Neural progenitor cell (in vitro differentiated cells): ENCODE measurements around the gene TPGS2. TPM values are rescaled to one million over a fixed set of nuclear protein-coding genes. Genes with fewer than 3 reads are reported as not detected.

Experiments
- DNase-seq: peaks from one replicate; pipeline ENCODE4 v3.0.0-alpha.2; 2016; ENCODE audit warnings: low spot score
- H2AFZ ChIP-seq: fragments of 200-600 bp; sonication (generic); replicated peaks from 2 replicates; pipeline ENCODE4 v1.6.1; 2016; ENCODE audit warnings: antibody characterized with exemption
- H3F3A ChIP-seq: fragments of 200-600 bp; sonication (generic); 2 replicates; pipeline ENCODE4 v1.6.1; 2016; ENCODE audit warnings: antibody characterized with exemption, low read depth
- H3K27ac ChIP-seq: fragments of 200-600 bp; sonication (generic); 2 replicates; pipeline ENCODE4 v1.5.1; 2016; ENCODE audit warnings: mild to moderate bottlenecking
- H3K27me3 ChIP-seq: fragments of 200-600 bp; sonication (generic); 2 replicates; pipeline ENCODE4 v1.6.1; 2016; ENCODE audit warnings: mild to moderate bottlenecking, moderate library complexity
- H3K36me3 ChIP-seq: fragments of 200-600 bp; sonication (generic); 2 replicates; pipeline ENCODE4 v1.5.1; 2016
- H3K4me1 ChIP-seq: fragments of 200-600 bp; sonication (generic); 2 replicates; pipeline ENCODE4 v1.6.1; 2016; ENCODE audit warnings: mixed run types
- H3K4me2 ChIP-seq: fragments of 200-600 bp; sonication (generic); 2 replicates; pipeline ENCODE4 v1.6.1; 2016
- H3K4me3 ChIP-seq: fragments of 200-600 bp; sonication (generic); 2 replicates; pipeline ENCODE4 v1.5.1; 2016
- H3K79me2 ChIP-seq: fragments of 200-600 bp; sonication (generic); 2 replicates; pipeline ENCODE4 v1.6.1; 2016; ENCODE audit warnings: low read depth
- H3K9ac ChIP-seq: fragments of 200-600 bp; sonication (generic); 2 replicates; pipeline ENCODE4 v1.6.1; 2016
- H3K9me3 ChIP-seq: fragments of 200-600 bp; sonication (generic); 2 replicates; pipeline ENCODE4 v1.5.1; 2016; ENCODE audit warnings: low read depth
- H4K20me1 ChIP-seq: fragments of 200-600 bp; sonication (generic); 2 replicates; pipeline ENCODE4 v1.6.1; 2016; ENCODE audit warnings: low read depth
- H3K27ac Mint-ChIP-seq: 3 replicates; pipeline ENCODE4 v1.8.0; 2021; ENCODE audit warnings: mixed read lengths
- H3K27me3 Mint-ChIP-seq: 2 replicates; pipeline ENCODE4 v1.8.0; 2022; ENCODE audit warnings: low read depth, mild to moderate bottlenecking, inconsistent platforms, moderate library complexity, mixed read lengths; ENCODE audit not compliant: insufficient read depth
- H3K36me3 Mint-ChIP-seq: 3 replicates; pipeline ENCODE4 v1.8.0; 2021; ENCODE audit warnings: mixed read lengths
- H3K4me1 Mint-ChIP-seq: 3 replicates; pipeline ENCODE4 v1.8.0; 2021; ENCODE audit warnings: mixed read lengths
- H3K4me3 Mint-ChIP-seq: 3 replicates; pipeline ENCODE4 v1.8.0; 2021; ENCODE audit warnings: mild to moderate bottlenecking, moderate library complexity, mixed read lengths
- H3K9me3 Mint-ChIP-seq: 3 replicates; pipeline ENCODE4 v1.8.0; 2020; ENCODE audit warnings: mixed read lengths
- EZH2 ChIP-seq: fragments of 200-600 bp; sonication (generic); IDR thresholded peaks from 2 replicates; pipeline ENCODE4 v1.6.1; 2017; ENCODE audit warnings: antibody characterized with exemption, mild to moderate bottlenecking, moderate library complexity
- EZH2phosphoT487 ChIP-seq: fragments of 200-600 bp; sonication (generic); IDR thresholded peaks from 2 replicates; pipeline ENCODE4 v1.6.1; 2017; ENCODE audit warnings: antibody characterized with exemption
- total RNA-seq: library from RNA; depleted of rRNA; stranded (reverse); fragments of >200 nt; gene quantifications from 2 replicates; pipeline ENCODE4 v1.2.3, GENCODE V29; 2015; ENCODE audit warnings: low replicate concordance
- TF ChIP-seq, protein P1 (sequence below): fragments of 200-600 bp; sonication (generic); IDR thresholded peaks from 2 replicates; pipeline ENCODE4 v1.5.1; 2017; ENCODE audit warnings: antibody characterized with exemption, mild to moderate bottlenecking

The TPGS2 gene
- total RNA-seq, 1 donor from 2014 or later, result 301 TPM

DNA sequence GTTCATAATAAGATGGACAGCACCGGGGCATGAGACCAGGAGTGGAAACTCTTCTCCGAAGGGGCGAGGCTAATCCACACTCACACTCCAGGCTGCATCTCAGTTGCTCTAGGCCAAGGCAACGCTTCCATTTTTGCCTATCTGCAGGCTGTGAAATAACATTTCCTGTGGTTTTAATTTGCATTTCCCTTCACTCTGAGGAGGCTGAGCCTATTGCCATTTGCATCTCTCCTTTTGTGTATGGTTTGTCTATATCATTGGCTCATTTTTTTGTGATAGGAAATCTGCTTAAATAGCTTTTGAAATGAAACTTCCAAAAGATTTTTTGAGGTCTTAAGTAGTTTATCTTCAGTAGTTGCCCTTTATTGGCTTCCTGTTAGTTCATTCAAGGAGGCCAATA is 57.6 kb downstream of the TPGS2 start:
- H3K9ac ChIP-seq, result no peak overlapping the region
- Mint-ChIP-seq H3K9me3 (no peaks in the 10 kb centered on the region), H3K36me3 (peaks cover 22% of the 10 kb centered on the region), H3K27ac (no peak overlapping the region), H3K27me3 (no peaks in the 10 kb centered on the region), H3K4me3 (no peak overlapping the region), H3K4me1 (peaks cover 5% of the 10 kb centered on the region)
- no peak overlapping the region for H3K27ac ChIP-seq
- H3K4me1 ChIP-seq, result no peaks in the 10 kb centered on the region
- no peaks in the 10 kb centered on the region for H4K20me1 ChIP-seq
- H3K79me2 ChIP-seq, result no peaks in the 10 kb centered on the region
- TF ChIP-seq, protein P1, sequence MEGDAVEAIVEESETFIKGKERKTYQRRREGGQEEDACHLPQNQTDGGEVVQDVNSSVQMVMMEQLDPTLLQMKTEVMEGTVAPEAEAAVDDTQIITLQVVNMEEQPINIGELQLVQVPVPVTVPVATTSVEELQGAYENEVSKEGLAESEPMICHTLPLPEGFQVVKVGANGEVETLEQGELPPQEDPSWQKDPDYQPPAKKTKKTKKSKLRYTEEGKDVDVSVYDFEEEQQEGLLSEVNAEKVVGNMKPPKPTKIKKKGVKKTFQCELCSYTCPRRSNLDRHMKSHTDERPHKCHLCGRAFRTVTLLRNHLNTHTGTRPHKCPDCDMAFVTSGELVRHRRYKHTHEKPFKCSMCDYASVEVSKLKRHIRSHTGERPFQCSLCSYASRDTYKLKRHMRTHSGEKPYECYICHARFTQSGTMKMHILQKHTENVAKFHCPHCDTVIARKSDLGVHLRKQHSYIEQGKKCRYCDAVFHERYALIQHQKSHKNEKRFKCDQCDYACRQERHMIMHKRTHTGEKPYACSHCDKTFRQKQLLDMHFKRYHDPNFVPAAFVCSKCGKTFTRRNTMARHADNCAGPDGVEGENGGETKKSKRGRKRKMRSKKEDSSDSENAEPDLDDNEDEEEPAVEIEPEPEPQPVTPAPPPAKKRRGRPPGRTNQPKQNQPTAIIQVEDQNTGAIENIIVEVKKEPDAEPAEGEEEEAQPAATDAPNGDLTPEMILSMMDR, result no peak
- no peak for TF ChIP-seq EZH2
- TF ChIP-seq EZH2phosphoT487, result no peak
- H3K4me3 ChIP-seq, result no peak overlapping the region
- H3K9me3 ChIP-seq, result no peaks in the 10 kb centered on the region
- H3F3A ChIP-seq, result no peaks in the 10 kb centered on the region
- H3K4me2 ChIP-seq, result no peak overlapping the region
- peaks cover 5% of the 10 kb centered on the region for H3K36me3 ChIP-seq
- H2AFZ ChIP-seq, result no peak overlapping the region
- no peaks in the 10 kb centered on the region for H3K27me3 ChIP-seq
- no peak for DNase-seq

DNA sequence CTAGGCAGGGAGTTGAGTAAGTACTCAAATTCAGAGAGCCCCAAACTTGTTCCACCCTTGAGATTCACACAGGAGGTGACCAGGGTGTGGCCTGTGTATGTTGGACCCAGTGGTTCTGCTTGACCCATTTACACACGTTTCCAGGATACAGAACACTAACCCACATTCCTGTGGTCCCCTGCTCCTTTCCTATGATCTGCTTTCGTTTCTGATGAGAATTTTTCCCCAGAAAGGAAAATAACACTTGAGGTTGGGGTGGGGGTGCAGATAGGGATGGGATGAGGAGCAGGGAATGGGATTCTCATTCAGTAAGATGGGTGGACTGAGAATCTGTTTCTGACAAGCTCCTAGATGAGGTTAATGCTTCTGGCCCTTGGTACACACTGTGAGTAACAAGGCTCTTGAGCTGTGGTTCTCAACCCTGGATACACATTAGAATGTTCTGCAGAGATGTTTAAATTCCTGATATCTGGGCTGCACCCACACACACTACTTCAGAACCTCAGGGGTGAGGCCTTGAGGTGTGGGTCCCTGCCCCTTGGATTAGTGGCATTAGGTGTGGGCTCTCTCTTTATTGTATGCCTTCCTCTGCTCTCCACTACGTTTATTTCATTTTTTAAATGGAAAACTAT is 58.4 kb downstream of the TPGS2 start:
- H3K9me3 Mint-ChIP-seq, result no peaks in the 10 kb centered on the region
- H3K79me2 ChIP-seq, result no peaks in the 10 kb centered on the region
- H3K27ac Mint-ChIP-seq, result no peak overlapping the region
- TF ChIP-seq EZH2phosphoT487 (no peak), EZH2 (no peak)
- TF ChIP-seq, protein P1, result no peak
- no peak overlapping the region for H3K4me3 ChIP-seq
- no peak overlapping the region for H3K9ac ChIP-seq
- no peak overlapping the region for H3K27ac ChIP-seq
- peaks cover 5% of the 10 kb centered on the region for H3K4me1 Mint-ChIP-seq
- H4K20me1 ChIP-seq, result no peaks in the 10 kb centered on the region
- no peak overlapping the region for H3K4me2 ChIP-seq
- H2AFZ ChIP-seq, result no peak overlapping the region
- no peaks in the 10 kb centered on the region for H3F3A ChIP-seq
- no peaks in the 10 kb centered on the region for H3K4me1 ChIP-seq
- no peaks in the 10 kb centered on the region for H3K27me3 ChIP-seq
- no peaks in the 10 kb centered on the region for H3K9me3 ChIP-seq
- no peak for DNase-seq
- no peaks in the 10 kb centered on the region for H3K27me3 Mint-ChIP-seq
- H3K36me3 Mint-ChIP-seq, result peaks cover 17% of the 10 kb centered on the region
- H3K36me3 ChIP-seq, result peaks cover 5% of the 10 kb centered on the region
- no peak overlapping the region for H3K4me3 Mint-ChIP-seq

DNA sequence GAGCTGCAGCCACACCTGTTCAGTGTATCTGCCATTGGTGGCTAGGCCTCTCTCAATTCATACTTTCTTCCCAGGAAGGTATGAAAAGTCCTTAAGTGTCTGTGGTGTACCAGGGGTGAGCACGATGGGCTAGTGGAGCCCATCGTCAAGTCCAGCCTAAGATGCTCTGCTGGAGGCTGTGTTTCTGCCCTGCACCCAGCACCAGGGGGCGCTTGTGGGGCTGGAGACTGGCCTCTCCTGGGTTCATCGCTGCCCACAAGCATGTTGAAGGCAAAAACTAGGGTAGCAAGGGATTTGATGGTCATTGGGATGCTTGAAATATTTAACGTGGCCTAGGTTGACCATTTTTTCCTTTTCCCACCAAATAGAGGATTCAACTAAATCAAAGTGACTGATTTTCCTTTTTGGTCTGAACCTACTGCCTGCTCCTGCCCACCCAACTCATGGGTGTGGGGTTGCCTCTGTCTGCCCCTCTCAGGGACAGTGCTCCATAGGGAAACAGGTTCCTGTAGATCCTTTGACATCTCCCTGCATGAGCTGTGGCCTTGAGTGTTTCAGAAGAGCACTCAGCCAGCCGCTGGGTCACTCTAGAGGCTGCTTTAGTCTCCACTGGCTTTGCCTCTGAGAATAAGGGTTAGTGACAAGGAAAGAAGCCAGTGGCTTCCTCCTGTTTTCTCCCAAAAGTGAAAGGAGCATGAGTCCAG is 59.0 kb downstream of the TPGS2 start:
- no peaks in the 10 kb centered on the region for H4K20me1 ChIP-seq
- no peaks in the 10 kb centered on the region for H3K79me2 ChIP-seq
- H3K27ac Mint-ChIP-seq, result no peak overlapping the region
- H3K4me3 ChIP-seq, result no peak overlapping the region
- no peak overlapping the region for H3K4me2 ChIP-seq
- no peak for TF ChIP-seq EZH2
- TF ChIP-seq, protein P1, result peak; percentile 76
- no peaks in the 10 kb centered on the region for H3F3A ChIP-seq
- H2AFZ ChIP-seq, result no peak overlapping the region
- no peaks in the 10 kb centered on the region for H3K9me3 ChIP-seq
- H3K4me1 Mint-ChIP-seq, result peaks cover 5% of the 10 kb centered on the region
- no peaks in the 10 kb centered on the region for H3K27me3 Mint-ChIP-seq
- H3K9me3 Mint-ChIP-seq, result no peaks in the 10 kb centered on the region
- H3K9ac ChIP-seq, result no peak overlapping the region
- H3K36me3 ChIP-seq, result peaks cover 5% of the 10 kb centered on the region
- no peak overlapping the region for H3K4me3 Mint-ChIP-seq
- peak; percentile 62 for DNase-seq
- no peak overlapping the region for H3K27ac ChIP-seq
- H3K27me3 ChIP-seq, result no peaks in the 10 kb centered on the region
- H3K36me3 Mint-ChIP-seq, result peaks cover 13% of the 10 kb centered on the region
- no peaks in the 10 kb centered on the region for H3K4me1 ChIP-seq
